ENCODE measurements around the gene SRC.

- no peak for TF ChIP-seq CTCF (IDR thresholded peaks at IDR 0.05 in 2 of 3, conservative IDR thresholded peaks at IDR 0.05 in 1 of 3; ENCODE audit: borderline replicate concordance in 1 of 3, insufficient read depth in 1 of 3, low read depth in 2 of 3, low read length in 2 of 3)
- no peak for TF ChIP-seq POLR2A (IDR thresholded peaks at IDR 0.05; ENCODE audit: borderline replicate concordance, extremely low read depth, insufficient read depth, insufficient read length)
- no peak for TF ChIP-seq EGR1 (IDR thresholded peaks at IDR 0.05; ENCODE audit: low read depth)
- no peak for TF ChIP-seq POLR2AphosphoS5 (IDR thresholded peaks at IDR 0.05; ENCODE audit: low read depth, low read length)
- no peak for TF ChIP-seq JUND (IDR thresholded peaks at IDR 0.05)
- no peak for TF ChIP-seq SIN3A (IDR thresholded peaks at IDR 0.05; ENCODE audit: low read depth)
- no peak for TF ChIP-seq ATF3 (IDR thresholded peaks at IDR 0.05)
- TF ChIP-seq RAD21 (IDR thresholded peaks at IDR 0.05; ENCODE audit: low read depth): no peak
- TF ChIP-seq EZH2 (IDR thresholded peaks at IDR 0.05): no peak
- TF ChIP-seq TCF7L2 (IDR thresholded peaks at IDR 0.05; ENCODE audit: borderline replicate concordance, extremely low read depth, insufficient read depth, insufficient read length): no peak
- TF ChIP-seq EZH2phosphoT487 (IDR thresholded peaks at IDR 0.05; ENCODE audit: borderline replicate concordance): no peak
- TF ChIP-seq, protein P1, sequence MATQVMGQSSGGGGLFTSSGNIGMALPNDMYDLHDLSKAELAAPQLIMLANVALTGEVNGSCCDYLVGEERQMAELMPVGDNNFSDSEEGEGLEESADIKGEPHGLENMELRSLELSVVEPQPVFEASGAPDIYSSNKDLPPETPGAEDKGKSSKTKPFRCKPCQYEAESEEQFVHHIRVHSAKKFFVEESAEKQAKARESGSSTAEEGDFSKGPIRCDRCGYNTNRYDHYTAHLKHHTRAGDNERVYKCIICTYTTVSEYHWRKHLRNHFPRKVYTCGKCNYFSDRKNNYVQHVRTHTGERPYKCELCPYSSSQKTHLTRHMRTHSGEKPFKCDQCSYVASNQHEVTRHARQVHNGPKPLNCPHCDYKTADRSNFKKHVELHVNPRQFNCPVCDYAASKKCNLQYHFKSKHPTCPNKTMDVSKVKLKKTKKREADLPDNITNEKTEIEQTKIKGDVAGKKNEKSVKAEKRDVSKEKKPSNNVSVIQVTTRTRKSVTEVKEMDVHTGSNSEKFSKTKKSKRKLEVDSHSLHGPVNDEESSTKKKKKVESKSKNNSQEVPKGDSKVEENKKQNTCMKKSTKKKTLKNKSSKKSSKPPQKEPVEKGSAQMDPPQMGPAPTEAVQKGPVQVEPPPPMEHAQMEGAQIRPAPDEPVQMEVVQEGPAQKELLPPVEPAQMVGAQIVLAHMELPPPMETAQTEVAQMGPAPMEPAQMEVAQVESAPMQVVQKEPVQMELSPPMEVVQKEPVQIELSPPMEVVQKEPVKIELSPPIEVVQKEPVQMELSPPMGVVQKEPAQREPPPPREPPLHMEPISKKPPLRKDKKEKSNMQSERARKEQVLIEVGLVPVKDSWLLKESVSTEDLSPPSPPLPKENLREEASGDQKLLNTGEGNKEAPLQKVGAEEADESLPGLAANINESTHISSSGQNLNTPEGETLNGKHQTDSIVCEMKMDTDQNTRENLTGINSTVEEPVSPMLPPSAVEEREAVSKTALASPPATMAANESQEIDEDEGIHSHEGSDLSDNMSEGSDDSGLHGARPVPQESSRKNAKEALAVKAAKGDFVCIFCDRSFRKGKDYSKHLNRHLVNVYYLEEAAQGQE (IDR thresholded peaks at IDR 0.05; ENCODE audit: low read depth): no peak
Observed at GRCh38 chr20:37314617-37315016, 31.3 kb upstream of the SRC start.

All from HCT116 (cell line).